WTC11 (cell line): ENCODE data around the gene SBK3.
A peak's percentile ranks its signal among the peaks of the same experiment; 100 is the strongest.

Experiments used
- ELF4 ChIP-seq: sonication (generic); formaldehyde crosslinking; IDR thresholded peaks from 2 replicates; pipeline ENCODE4 v1.8.1; 2022; ENCODE audit warnings: low read depth, mild to moderate bottlenecking, moderate library complexity, missing genetic modification reagents
- FOXK1 ChIP-seq: sonication (generic); formaldehyde crosslinking; IDR thresholded peaks from 2 replicates; pipeline ENCODE4 v1.8.0; 2022; ENCODE audit warnings: mild to moderate bottlenecking, moderate library complexity, missing genetic modification reagents
- TP53 ChIP-seq: sonication (generic); formaldehyde crosslinking; IDR thresholded peaks from 2 replicates; pipeline ENCODE4 v1.8.1; 2023; ENCODE audit warnings: mild to moderate bottlenecking, missing genetic modification reagents
- TF ChIP-seq, protein P1 (sequence below): sonication (generic); formaldehyde crosslinking; IDR thresholded peaks from 2 replicates; pipeline ENCODE4 v1.8.0; 2022; ENCODE audit warnings: mild to moderate bottlenecking, missing genetic modification reagents
- TF ChIP-seq, protein P2 (sequence below): fragments of 200-600 bp; IDR thresholded peaks from 2 replicates; pipeline ENCODE4 v1.8.0; 2022; ENCODE audit warnings: antibody characterized with exemption
- TF ChIP-seq, protein P3 (sequence below): sonication (generic); formaldehyde crosslinking; IDR thresholded peaks from 2 replicates; pipeline ENCODE4 v1.8.1; 2023; ENCODE audit warnings: mild to moderate bottlenecking, missing genetic modification reagents, borderline replicate concordance

- TF ChIP-seq ELF4 (CRISPR knock-in tag) (no peak), FOXK1 (CRISPR knock-in tag) (no peak), TP53 (no peak)
- TF ChIP-seq, protein P1, sequence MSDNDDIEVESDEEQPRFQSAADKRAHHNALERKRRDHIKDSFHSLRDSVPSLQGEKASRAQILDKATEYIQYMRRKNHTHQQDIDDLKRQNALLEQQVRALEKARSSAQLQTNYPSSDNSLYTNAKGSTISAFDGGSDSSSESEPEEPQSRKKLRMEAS (CRISPR knock-in tag), result no peak
- TF ChIP-seq, protein P2, sequence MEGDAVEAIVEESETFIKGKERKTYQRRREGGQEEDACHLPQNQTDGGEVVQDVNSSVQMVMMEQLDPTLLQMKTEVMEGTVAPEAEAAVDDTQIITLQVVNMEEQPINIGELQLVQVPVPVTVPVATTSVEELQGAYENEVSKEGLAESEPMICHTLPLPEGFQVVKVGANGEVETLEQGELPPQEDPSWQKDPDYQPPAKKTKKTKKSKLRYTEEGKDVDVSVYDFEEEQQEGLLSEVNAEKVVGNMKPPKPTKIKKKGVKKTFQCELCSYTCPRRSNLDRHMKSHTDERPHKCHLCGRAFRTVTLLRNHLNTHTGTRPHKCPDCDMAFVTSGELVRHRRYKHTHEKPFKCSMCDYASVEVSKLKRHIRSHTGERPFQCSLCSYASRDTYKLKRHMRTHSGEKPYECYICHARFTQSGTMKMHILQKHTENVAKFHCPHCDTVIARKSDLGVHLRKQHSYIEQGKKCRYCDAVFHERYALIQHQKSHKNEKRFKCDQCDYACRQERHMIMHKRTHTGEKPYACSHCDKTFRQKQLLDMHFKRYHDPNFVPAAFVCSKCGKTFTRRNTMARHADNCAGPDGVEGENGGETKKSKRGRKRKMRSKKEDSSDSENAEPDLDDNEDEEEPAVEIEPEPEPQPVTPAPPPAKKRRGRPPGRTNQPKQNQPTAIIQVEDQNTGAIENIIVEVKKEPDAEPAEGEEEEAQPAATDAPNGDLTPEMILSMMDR, result 0 out of 2 replicates have a peak, but pooled peaks have one; percentile 25
- TF ChIP-seq, protein P3, sequence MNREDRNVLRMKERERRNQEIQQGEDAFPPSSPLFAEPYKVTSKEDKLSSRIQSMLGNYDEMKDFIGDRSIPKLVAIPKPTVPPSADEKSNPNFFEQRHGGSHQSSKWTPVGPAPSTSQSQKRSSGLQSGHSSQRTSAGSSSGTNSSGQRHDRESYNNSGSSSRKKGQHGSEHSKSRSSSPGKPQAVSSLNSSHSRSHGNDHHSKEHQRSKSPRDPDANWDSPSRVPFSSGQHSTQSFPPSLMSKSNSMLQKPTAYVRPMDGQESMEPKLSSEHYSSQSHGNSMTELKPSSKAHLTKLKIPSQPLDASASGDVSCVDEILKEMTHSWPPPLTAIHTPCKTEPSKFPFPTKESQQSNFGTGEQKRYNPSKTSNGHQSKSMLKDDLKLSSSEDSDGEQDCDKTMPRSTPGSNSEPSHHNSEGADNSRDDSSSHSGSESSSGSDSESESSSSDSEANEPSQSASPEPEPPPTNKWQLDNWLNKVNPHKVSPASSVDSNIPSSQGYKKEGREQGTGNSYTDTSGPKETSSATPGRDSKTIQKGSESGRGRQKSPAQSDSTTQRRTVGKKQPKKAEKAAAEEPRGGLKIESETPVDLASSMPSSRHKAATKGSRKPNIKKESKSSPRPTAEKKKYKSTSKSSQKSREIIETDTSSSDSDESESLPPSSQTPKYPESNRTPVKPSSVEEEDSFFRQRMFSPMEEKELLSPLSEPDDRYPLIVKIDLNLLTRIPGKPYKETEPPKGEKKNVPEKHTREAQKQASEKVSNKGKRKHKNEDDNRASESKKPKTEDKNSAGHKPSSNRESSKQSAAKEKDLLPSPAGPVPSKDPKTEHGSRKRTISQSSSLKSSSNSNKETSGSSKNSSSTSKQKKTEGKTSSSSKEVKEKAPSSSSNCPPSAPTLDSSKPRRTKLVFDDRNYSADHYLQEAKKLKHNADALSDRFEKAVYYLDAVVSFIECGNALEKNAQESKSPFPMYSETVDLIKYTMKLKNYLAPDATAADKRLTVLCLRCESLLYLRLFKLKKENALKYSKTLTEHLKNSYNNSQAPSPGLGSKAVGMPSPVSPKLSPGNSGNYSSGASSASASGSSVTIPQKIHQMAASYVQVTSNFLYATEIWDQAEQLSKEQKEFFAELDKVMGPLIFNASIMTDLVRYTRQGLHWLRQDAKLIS (CRISPR knock-in tag), result no peak
These were observed 8.2 kb downstream of the SBK3 start, which contains the start of gene SBK2 for GRCh38 chr19:55536951-55537740.
